ENCODE measurements around the gene RNF111. TPM values are rescaled to one million over a fixed set of nuclear protein-coding genes. Genes with fewer than 3 reads are reported as not detected.

Gene RNF111
- total and polyA plus RNA-seq, 12 donors, result 5.7 to 41.6 (median 24.0) TPM

- 60 to 72% (median 67%) methylated on average over 3 of the region's 3 CpGs for WGBS, 4 donors
- H3K27me3 ChIP-seq, result no peaks in the 10 kb centered on the region
- H3K9me3 ChIP-seq (replicated peaks in 1 of 3), result no peaks in the 10 kb centered on the region
- intact Hi-C loops (cut with DNase I), result no loop called here
- peaks cover 0 to under 1% of the 10 kb centered on the region in 2 donors for H3K4me1 ChIP-seq (replicated peaks in 1 of 2)
- no peak overlapping the region for H3K27ac ChIP-seq
- DNase-seq, result no peak
- H3K36me3 ChIP-seq (replicated peaks in 1 of 2), result no peaks in the 10 kb centered on the region
- no peak for TF ChIP-seq CTCF (IDR thresholded peaks at IDR 0.05)
- no peak for TF ChIP-seq POLR2A (IDR thresholded peaks at IDR 0.05)
- H3K4me3 ChIP-seq, result no peak overlapping the region
These were observed 23.9 kb downstream of the RNF111 start for GRCh38 chr15:59011262-59011952.

- Histone ChIP-seq H3K27me3 (no peaks in the 10 kb centered on the region), H3K36me3 (replicated peaks in 1 of 2) (no peaks in the 10 kb centered on the region), H3K4me3 (no peak overlapping the region), H3K9me3 (replicated peaks in 1 of 3) (no peaks in the 10 kb centered on the region), H3K4me1 (replicated peaks in 1 of 2) (no peaks in the 10 kb centered on the region), H3K27ac (no peak overlapping the region)
- intact Hi-C loops (cut with DNase I), result no loop called here
- DNase-seq, result no peak
- TF ChIP-seq POLR2A (IDR thresholded peaks at IDR 0.05) (no peak), CTCF (IDR thresholded peaks at IDR 0.05) (no peak)
- WGBS, 4 donors, result 79 to 88% (median 84%) methylated on average over 3 of the region's 3 CpGs
These were observed 25.9 kb downstream of the RNF111 start for GRCh38 chr15:59013246-59013873.

- DNase-seq, result no peak
- 87 to 100% (median 97%) methylated on average over 1 of the region's 1 CpG for WGBS, 4 donors
- Histone ChIP-seq H3K27me3 (no peaks in the 10 kb centered on the region), H3K27ac (no peak overlapping the region), H3K36me3 (replicated peaks in 1 of 2) (no peaks in the 10 kb centered on the region), H3K4me1 (replicated peaks in 1 of 2) (no peaks in the 10 kb centered on the region), H3K9me3 (replicated peaks in 1 of 3) (no peaks in the 10 kb centered on the region), H3K4me3 (no peak overlapping the region)
- TF ChIP-seq CTCF (IDR thresholded peaks at IDR 0.05) (no peak), POLR2A (IDR thresholded peaks at IDR 0.05) (no peak)
- intact Hi-C loops (cut with DNase I), result no loop called here
These were observed 26.6 kb downstream of the RNF111 start for GRCh38 chr15:59014068-59014467.

- TF ChIP-seq POLR2A (IDR thresholded peaks at IDR 0.05) (no peak), CTCF (IDR thresholded peaks at IDR 0.05) (no peak)
- WGBS, 4 donors, result 44 to 70% (median 59%) methylated on average over 2 of the region's 2 CpGs
- intact Hi-C loops (cut with DNase I), result no loop called here
These were observed 30.0 kb downstream of the RNF111 start for GRCh38 chr15:59017449-59017848.

More at GRCh38 chr15:59017449-59017848, 30.0 kb downstream of the RNF111 start:
- Histone ChIP-seq H3K27me3 (no peaks in the 10 kb centered on the region), H3K27ac (no peak overlapping the region), H3K36me3 (replicated peaks in 1 of 2) (no peaks in the 10 kb centered on the region), H3K9me3 (replicated peaks in 1 of 3) (no peaks in the 10 kb centered on the region), H3K4me3 (no peak overlapping the region), H3K4me1 (replicated peaks in 1 of 2) (no peaks in the 10 kb centered on the region)
- no peak for DNase-seq
